ENCODE data around the gene SPNS1.
A peak's percentile ranks its signal among the peaks of the same experiment; 100 is the strongest.
"Not testable (repeated sequence)": the region's sequence is repeated elsewhere in the genome, so short reads cannot be mapped to it uniquely, and the experiment has no call there.

The SPNS1 gene

GRCh38 chr16:28974437-28975157 lies at the start of gene SPNS1:
Gene SPNS1 (plus strand): TSS chr16:28974778. CDS start chr16:28975152, 374 bp downstream.
- DNase-seq = peak; percentile 60

GRCh38 chr16:28925386-28926228 lies 49.0 kb upstream of the SPNS1 start:
- no peak for DNase-seq

GRCh38 chr16:28926284-28926683 lies 48.3 kb upstream of the SPNS1 start:
- not testable (repeated sequence) for DNase-seq

- no peak for DNase-seq
Observed at GRCh38 chr16:28927815-28928214, 46.8 kb upstream of the SPNS1 start.

- DNase-seq = no peak
Observed at GRCh38 chr16:28930203-28930602, 44.4 kb upstream of the SPNS1 start.

- no peak for DNase-seq
Observed at GRCh38 chr16:28930652-28931051, 43.9 kb upstream of the SPNS1 start.

GRCh38 chr16:28931801-28932225 lies 42.8 kb upstream of the SPNS1 start, which contains the start of gene CD19:
Gene CD19 (plus strand): TSS chr16:28931971. CDS start chr16:28932001, 30 bp downstream.
- no peak for DNase-seq

- DNase-seq = no peak
Observed at GRCh38 chr16:28932339-28933141, 42.0 kb upstream of the SPNS1 start.

GRCh38 chr16:28933171-28933570 lies 41.4 kb upstream of the SPNS1 start:
- no peak for DNase-seq

- no peak for DNase-seq
Observed at GRCh38 chr16:28935346-28935745, 39.2 kb upstream of the SPNS1 start.

- peak; percentile 66 for DNase-seq
Observed at GRCh38 chr16:28935924-28936783, 38.4 kb upstream of the SPNS1 start.

GRCh38 chr16:28936784-28937155 lies 37.8 kb upstream of the SPNS1 start:
- no peak for DNase-seq

- no peak for DNase-seq
Observed at GRCh38 chr16:28937222-28937876, 37.2 kb upstream of the SPNS1 start.

GRCh38 chr16:28938721-28939120 lies 35.9 kb upstream of the SPNS1 start:
- DNase-seq = no peak

GRCh38 chr16:28939825-28940224 lies 34.8 kb upstream of the SPNS1 start:
- DNase-seq = not testable (repeated sequence)

- DNase-seq = no peak
Observed at GRCh38 chr16:28943281-28943680, 31.3 kb upstream of the SPNS1 start.

- no peak for DNase-seq
Observed at GRCh38 chr16:28946681-28947080, 27.9 kb upstream of the SPNS1 start.

- peak; percentile 95 for DNase-seq
Observed at GRCh38 chr16:28950648-28951409, 23.7 kb upstream of the SPNS1 start, which contains the start of gene NFATC2IP. Gene NFATC2IP (plus strand): TSS chr16:28950937. CDS start chr16:28951012, 75 bp downstream.

GRCh38 chr16:28951410-28951943 lies 23.1 kb upstream of the SPNS1 start:
- no peak for DNase-seq

GRCh38 chr16:28958216-28958615 lies 16.4 kb upstream of the SPNS1 start:
- DNase-seq = no peak
